Body of pancreas (tissue), 4 donors: Measurements from ENCODE around the gene PTPRT.

Source experiments
- POLR2A ChIP-seq, 3 donors: fragments of 450-650 bp; IDR thresholded peaks; one replicate each; pipeline ENCODE4 v1.6.1; 2016; ENCODE audit warnings: antibody characterized with exemption in 3 of 3, mild to moderate bottlenecking in 2 of 3
- TF ChIP-seq, protein P1 (sequence below), 7 experiments: fragments of 450-650 bp in 4 of 7; fragments of 200-600 bp in 3 of 7; sonication (generic) in 3 of 7; IDR thresholded peaks; one replicate each; pipeline ENCODE4 v1.5.1; 2016 to 2019; ENCODE audit warnings: antibody characterized with exemption in 7 of 7

GRCh38 chr20:43096931-43097260 is 92.8 kb downstream of the PTPRT start:
- TF ChIP-seq, protein P1, sequence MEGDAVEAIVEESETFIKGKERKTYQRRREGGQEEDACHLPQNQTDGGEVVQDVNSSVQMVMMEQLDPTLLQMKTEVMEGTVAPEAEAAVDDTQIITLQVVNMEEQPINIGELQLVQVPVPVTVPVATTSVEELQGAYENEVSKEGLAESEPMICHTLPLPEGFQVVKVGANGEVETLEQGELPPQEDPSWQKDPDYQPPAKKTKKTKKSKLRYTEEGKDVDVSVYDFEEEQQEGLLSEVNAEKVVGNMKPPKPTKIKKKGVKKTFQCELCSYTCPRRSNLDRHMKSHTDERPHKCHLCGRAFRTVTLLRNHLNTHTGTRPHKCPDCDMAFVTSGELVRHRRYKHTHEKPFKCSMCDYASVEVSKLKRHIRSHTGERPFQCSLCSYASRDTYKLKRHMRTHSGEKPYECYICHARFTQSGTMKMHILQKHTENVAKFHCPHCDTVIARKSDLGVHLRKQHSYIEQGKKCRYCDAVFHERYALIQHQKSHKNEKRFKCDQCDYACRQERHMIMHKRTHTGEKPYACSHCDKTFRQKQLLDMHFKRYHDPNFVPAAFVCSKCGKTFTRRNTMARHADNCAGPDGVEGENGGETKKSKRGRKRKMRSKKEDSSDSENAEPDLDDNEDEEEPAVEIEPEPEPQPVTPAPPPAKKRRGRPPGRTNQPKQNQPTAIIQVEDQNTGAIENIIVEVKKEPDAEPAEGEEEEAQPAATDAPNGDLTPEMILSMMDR (IDR thresholded peaks at IDR 0.05) = no peak
- no peak for TF ChIP-seq POLR2A (IDR thresholded peaks at IDR 0.05)
